Tibial artery (tissue), 4 donors: ENCODE measurements around the gene DHX36.

Experiments
- DNase-seq, 2 donors: peaks; one replicate each; pipeline ENCODE4 v3.0.0-alpha.2; 2019
- H3K27ac ChIP-seq, 2 donors: fragments of 200-600 bp; sonication (generic) in 1 of 2; 1 replicate in 1 of 2; 2 replicates in 1 of 2; pipeline ENCODE4 v1.5.1; 2018 to 2019; ENCODE audit warnings: mild to moderate bottlenecking in 1 of 2
- H3K27me3 ChIP-seq, 2 donors: fragments of 200-600 bp; sonication (generic) in 1 of 2; one replicate each; pipeline versions ENCODE4 v1.5.1 to v1.6.0; 2016 to 2019
- H3K36me3 ChIP-seq, 3 donors: fragments of 200-600 bp; sonication (generic) in 2 of 3; one replicate each; pipeline ENCODE4 v1.5.1; 2016 to 2019; ENCODE audit warnings: mild to moderate bottlenecking in 2 of 3
- H3K4me1 ChIP-seq, 4 donors: fragments of 200-600 bp; sonication (generic) in 2 of 4; 1 replicate in 3 of 4; 2 replicates in 1 of 4; pipeline ENCODE4 v1.5.1; 2016 to 2019
- H3K4me3 ChIP-seq, 2 donors: fragments of 200-600 bp; sonication (generic) in 1 of 2; 1 replicate in 1 of 2; 2 replicates in 1 of 2; pipeline ENCODE4 v1.5.1; 2018 to 2019; ENCODE audit warnings: mild to moderate bottlenecking in 2 of 2
- H3K9me3 ChIP-seq, 3 donors: fragments of 200-600 bp; sonication (generic) in 1 of 3; one replicate each; pipeline ENCODE4 v1.5.1; 2016 to 2019
- CTCF ChIP-seq, 2 experiments: fragments of 200-600 bp in 1 of 2; fragments of 450-650 bp in 1 of 2; IDR thresholded peaks; one replicate each; pipeline ENCODE4 v1.5.1; 2017 to 2019; ENCODE audit warnings: antibody characterized with exemption in 2 of 2, mild to moderate bottlenecking in 1 of 2, moderate library complexity in 1 of 2
- intact Hi-C: fragments of 100-400 bp; cut with DNase I; formaldehyde crosslinking; loops from one replicate; pipeline ENCODE4 v1.15.0; 2023; ENCODE audit warnings: low total_unique reads

Gene DHX36

GRCh38 chr3:154247806-154248415 is 76.4 kb downstream of the DHX36 start:
- intact Hi-C loops = no loop called here
- H3K36me3 ChIP-seq = peaks cover 0 to 22% (median 3%) of the 10 kb centered on the region in 3 donors
- H3K9me3 ChIP-seq = no peaks in the 10 kb centered on the region
- no peak overlapping the region for H3K4me3 ChIP-seq
- no peak for DNase-seq
- TF ChIP-seq CTCF (IDR thresholded peaks at IDR 0.05) = no peak
- H3K27me3 ChIP-seq = no peaks in the 10 kb centered on the region
- H3K4me1 ChIP-seq = peaks cover 0 to 24% (median 14%) of the 10 kb centered on the region in 4 donors
- H3K27ac ChIP-seq = no peak overlapping the region

- Histone ChIP-seq H3K4me3 (no peak overlapping the region), H3K4me1 (peaks cover 0 to 32% (median 17%) of the 10 kb centered on the region in 4 donors), H3K36me3 (peaks cover 6 to 26% (median 12%) of the 10 kb centered on the region in 3 donors), H3K9me3 (no peaks in the 10 kb centered on the region), H3K27me3 (no peaks in the 10 kb centered on the region), H3K27ac (peak overlapping the region; percentile 46 to 66)
- no peak for DNase-seq
- no peak for TF ChIP-seq CTCF (IDR thresholded peaks at IDR 0.05)
- intact Hi-C loops = no loop called here
Measured at GRCh38 chr3:154244644-154245043, 79.6 kb downstream of the DHX36 start.

- no peak for DNase-seq
- intact Hi-C loops = no loop called here
- Histone ChIP-seq H3K36me3 (peaks cover 6 to 22% (median 8%) of the 10 kb centered on the region in 3 donors), H3K27me3 (no peaks in the 10 kb centered on the region), H3K9me3 (no peaks in the 10 kb centered on the region), H3K27ac (peak overlapping the region; percentile 61 to 66), H3K4me3 (no peak overlapping the region), H3K4me1 (peaks cover 0 to 32% (median 17%) of the 10 kb centered on the region in 4 donors)
- TF ChIP-seq CTCF (IDR thresholded peaks at IDR 0.05) = no peak
Measured at GRCh38 chr3:154243353-154243752, 80.9 kb downstream of the DHX36 start.

GRCh38 chr3:154242766-154243165 is 81.5 kb downstream of the DHX36 start:
- no peaks in the 10 kb centered on the region for H3K27me3 ChIP-seq
- no peaks in the 10 kb centered on the region for H3K9me3 ChIP-seq
- intact Hi-C loops = no loop called here
- H3K4me1 ChIP-seq = peaks cover 0 to 32% (median 17%) of the 10 kb centered on the region in 4 donors
- TF ChIP-seq CTCF (IDR thresholded peaks at IDR 0.05) = no peak
- no peak overlapping the region for H3K4me3 ChIP-seq
- no peak for DNase-seq
- H3K27ac ChIP-seq = peak overlapping the region; percentile 61 to 66
- H3K36me3 ChIP-seq = peaks cover 6 to 20% (median 8%) of the 10 kb centered on the region in 3 donors

GRCh38 chr3:154241496-154241895 is 82.8 kb downstream of the DHX36 start:
- Histone ChIP-seq H3K27me3 (no peaks in the 10 kb centered on the region), H3K4me3 (no peak overlapping the region), H3K36me3 (peaks cover 8 to 18% (median 9%) of the 10 kb centered on the region in 3 donors), H3K9me3 (no peaks in the 10 kb centered on the region), H3K27ac (peak overlapping the region in 1 of 2 donors; percentile 23), H3K4me1 (peaks cover 0 to 32% (median 17%) of the 10 kb centered on the region in 4 donors)
- intact Hi-C loops = no loop called here
- TF ChIP-seq CTCF (IDR thresholded peaks at IDR 0.05) = no peak
- DNase-seq = no peak
